GM12878 (cell line): Measurements from ENCODE around the gene DOC2B. TPM values are rescaled to one million over a fixed set of nuclear protein-coding genes. Genes with fewer than 3 reads are reported as not detected.

Experiments
- ATAC-seq: fragments of 200-7000 bp; cut with Tn5 transposase; 3 replicates; pipeline ENCODE4 v1.9.1; 2020; ENCODE audit warnings: mild to moderate bottlenecking, moderate library complexity
- BruUV-seq: library from RNA; stranded (reverse); fragments of 400-500 nt; replicated peaks from 2 replicates; lab custom pipeline; 2021; lab: Mats Ljungman, UMichigan
- CTCF ChIA-PET: fragments of 300-600 bp; sonication (Branson Sonifier 250); formaldehyde crosslinking; extraction: SDS; loops from one replicate; lab custom pipeline; 2021; ENCODE audit warnings: inconsistent platforms; lab: Yijun Ruan, JAX
- POLR2A ChIA-PET: fragments of 350-600 bp; formaldehyde crosslinking; extraction: SDS; loops from one replicate; lab custom pipeline; 2021; ENCODE audit warnings: inconsistent platforms; lab: Charles Lee
- RAD21 ChIA-PET: fragments of 300-600 bp; sonication (Branson Sonifier 250); formaldehyde crosslinking; loops from one replicate; lab custom pipeline; 2023; ENCODE audit warnings: antibody characterized with exemption; ENCODE audit not compliant: unreplicated experiment; lab: Charles Lee
- SMC1A ChIA-PET: fragments of 300-600 bp; sonication (Branson Sonifier 250); formaldehyde crosslinking; loops from one replicate; lab custom pipeline; 2023; ENCODE audit not compliant: unreplicated experiment, uncharacterized antibody; lab: Charles Lee
- DNase-seq: peaks from one replicate; pipeline ENCODE4 v3.0.0-alpha.2; 2011; ENCODE audit warnings: low read depth, low spot score
- FAIRE-seq: peaks from 3 replicates; lab custom pipeline; 2011; peaks lifted over from hg19 to GRCh38; lab: Jason Lieb, UNC
- H2AFZ ChIP-seq: 2 replicates; pipeline ENCODE4 v1.6.0; 2011; ENCODE audit warnings: low read depth, low read length, control low read depth; ENCODE audit not compliant: control insufficient read depth
- H3K27ac ChIP-seq: 2 replicates; pipeline ENCODE4 v1.5.1; 2011; ENCODE audit warnings: control low read depth; ENCODE audit not compliant: control insufficient read depth, insufficient read depth
- H3K27me3 ChIP-seq, 2 experiments: replicated peaks in 1 of 2; 2 replicates each; pipeline versions ENCODE4 v1.6.0 to v1.6.1; 2011; ENCODE audit warnings: low read length in 1 of 2; ENCODE audit not compliant: control insufficient read depth in 2 of 2, insufficient read depth in 2 of 2
- H3K36me3 ChIP-seq, 2 experiments: 2 replicates each; pipeline ENCODE4 v1.5.1; 2011; ENCODE audit warnings: low read length in 1 of 2; ENCODE audit not compliant: control insufficient read depth in 2 of 2, insufficient read depth in 2 of 2
- H3K4me1 ChIP-seq: 2 replicates; pipeline ENCODE4 v1.6.1; 2011; ENCODE audit warnings: mild to moderate bottlenecking, low read length, moderate library complexity, mixed read lengths; ENCODE audit not compliant: control insufficient read depth, insufficient read depth
- H3K4me2 ChIP-seq: 2 replicates; pipeline ENCODE4 v1.6.0; 2011; ENCODE audit warnings: control low read depth; ENCODE audit not compliant: control insufficient read depth, insufficient read depth
- H3K4me3 ChIP-seq: fragments of 200-600 bp; sonication (generic); 2 replicates; pipeline ENCODE4 v1.5.1; 2016
- H3K79me2 ChIP-seq: 2 replicates; pipeline ENCODE4 v1.6.0; 2011; ENCODE audit warnings: low read length; ENCODE audit not compliant: control insufficient read depth, insufficient read depth
- H3K9ac ChIP-seq: 2 replicates; pipeline ENCODE4 v1.8.0; 2011; ENCODE audit warnings: low read length, control low read depth, mixed read lengths; ENCODE audit not compliant: control insufficient read depth, insufficient read depth
- H3K9me3 ChIP-seq: replicated peaks from 3 replicates; pipeline ENCODE4 v1.5.1; 2011; ENCODE audit warnings: mild to moderate bottlenecking, low read length; ENCODE audit not compliant: control insufficient read depth, insufficient read depth
- H4K20me1 ChIP-seq: 2 replicates; pipeline ENCODE4 v1.6.0; 2011; ENCODE audit not compliant: control insufficient read depth, insufficient read depth
- BCL3 ChIP-seq: IDR thresholded peaks from 2 replicates; pipeline ENCODE4 v1.6.1; 2011; ENCODE audit warnings: borderline replicate concordance, low read depth, mild to moderate bottlenecking, moderate library complexity, low read length; ENCODE audit not compliant: insufficient read depth, poor library complexity, severe bottlenecking
- GATAD2B ChIP-seq: fragments of 450-650 bp; conservative IDR thresholded peaks from 2 replicates; pipeline ENCODE4 v1.6.1; 2017; ENCODE audit warnings: low read depth, mild to moderate bottlenecking, moderate library complexity
- IRF5 ChIP-seq: fragments of 450-650 bp; IDR thresholded peaks from 2 replicates; pipeline ENCODE4 v1.6.1; 2017; ENCODE audit warnings: borderline replicate concordance
- KDM1A ChIP-seq: fragments of 200-600 bp; sonication (generic); IDR thresholded peaks from 2 replicates; pipeline ENCODE4 v1.6.1; 2016; ENCODE audit warnings: borderline replicate concordance
- NBN ChIP-seq: fragments of 450-650 bp; IDR thresholded peaks from 2 replicates; pipeline ENCODE4 v1.6.1; 2016
- SP1 ChIP-seq: IDR thresholded peaks from one replicate; pipeline ENCODE4 v1.6.1; 2011; ENCODE audit warnings: low read depth, low read length
- SUPT20H ChIP-seq: IDR thresholded peaks from 2 replicates; pipeline ENCODE4 v1.6.1; 2011; ENCODE audit warnings: low read depth, mild to moderate bottlenecking, low read length, moderate library complexity, borderline replicate concordance; ENCODE audit not compliant: control insufficient read depth
- TCF3 ChIP-seq: IDR thresholded peaks from 2 replicates; pipeline ENCODE4 v1.6.1; 2012; ENCODE audit warnings: low read depth, mild to moderate bottlenecking, low read length, borderline replicate concordance; ENCODE audit not compliant: insufficient read depth
- YBX1 ChIP-seq: fragments of 450-650 bp; IDR thresholded peaks from 2 replicates; pipeline ENCODE4 v1.6.1; 2016; ENCODE audit warnings: antibody characterized with exemption
- WGBS: methylation state at CpG from one replicate; pipeline ENCODE4 v1.1.6; 2016; ENCODE audit warnings: low lambda C conversion rate; ENCODE audit not compliant: insufficient replicate concordance, insufficient coverage; ENCODE audit errors: missing lambda C conversion rate; 5-methylcytosine and 5-hydroxymethylcytosine counted together
- in situ Hi-C: fragments of 300-500 bp; cut with MboI; formaldehyde crosslinking; loops from 9 replicates; pipeline ENCODE4 v1.14.3; 2018; ENCODE audit warnings: mixed read lengths
- intact Hi-C: fragments of 100-400 bp; cut with micrococcal nuclease; formaldehyde crosslinking; loops from one replicate; pipeline ENCODE4 v1.14.2; 2022; ENCODE audit not compliant: unreplicated experiment
- polyA plus RNA-seq, 11 experiments: library from polyadenylated mRNA; depleted of rRNA in 4 of 11; unstranded in 6 of 11; stranded (reverse) in 5 of 11; fragments of >200 nt; fragmentation: Nextera tagmentation in 4 of 11; fragmentation: Illumina TruSeq in 1 of 11; extraction: Ambion mirVana in 4 of 11; extraction: Trizol in 1 of 11; gene quantifications; 1 replicate in 1 of 11; 2 replicates in 10 of 11; pipeline versions ENCODE4 v1.2.1 to v1.2.3, GENCODE V29; 2011 to 2016; ENCODE audit warnings: inconsistent platforms in 2 of 11, missing spikeins in 2 of 11, low read depth in 1 of 11
- total RNA-seq, 4 experiments: library from RNA; depleted of rRNA in 3 of 4; stranded (reverse); fragments of >200 nt in 3 of 4; fragmentation: Illumina TruSeq in 1 of 4; extraction: Trizol in 1 of 4; gene quantifications; 2 replicates each; pipeline versions ENCODE4 v1.2.1 to v1.2.3, GENCODE V29; 2013 to 2021
- TF ChIP-seq, protein P1 (sequence below): fragments of 450-650 bp; conservative IDR thresholded peaks from 2 replicates; pipeline ENCODE4 v1.6.1; 2017; ENCODE audit warnings: mild to moderate bottlenecking, moderate library complexity

The DOC2B gene
- total and polyA plus RNA-seq, 10 of the 15 experiments (the other 5 are each of a cell fraction or from before 2014, with no cell fraction given): not detected

GRCh38 chr17:149897-150584, 31.4 kb downstream of the DOC2B start:
- FAIRE-seq (no peak), ATAC-seq (no peak), DNase-seq (no peak)
- TF ChIP-seq, protein P1, sequence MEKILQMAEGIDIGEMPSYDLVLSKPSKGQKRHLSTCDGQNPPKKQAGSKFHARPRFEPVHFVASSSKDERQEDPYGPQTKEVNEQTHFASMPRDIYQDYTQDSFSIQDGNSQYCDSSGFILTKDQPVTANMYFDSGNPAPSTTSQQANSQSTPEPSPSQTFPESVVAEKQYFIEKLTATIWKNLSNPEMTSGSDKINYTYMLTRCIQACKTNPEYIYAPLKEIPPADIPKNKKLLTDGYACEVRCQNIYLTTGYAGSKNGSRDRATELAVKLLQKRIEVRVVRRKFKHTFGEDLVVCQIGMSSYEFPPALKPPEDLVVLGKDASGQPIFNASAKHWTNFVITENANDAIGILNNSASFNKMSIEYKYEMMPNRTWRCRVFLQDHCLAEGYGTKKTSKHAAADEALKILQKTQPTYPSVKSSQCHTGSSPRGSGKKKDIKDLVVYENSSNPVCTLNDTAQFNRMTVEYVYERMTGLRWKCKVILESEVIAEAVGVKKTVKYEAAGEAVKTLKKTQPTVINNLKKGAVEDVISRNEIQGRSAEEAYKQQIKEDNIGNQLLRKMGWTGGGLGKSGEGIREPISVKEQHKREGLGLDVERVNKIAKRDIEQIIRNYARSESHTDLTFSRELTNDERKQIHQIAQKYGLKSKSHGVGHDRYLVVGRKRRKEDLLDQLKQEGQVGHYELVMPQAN: no peak
- no peak for TF ChIP-seq KDM1A
- no peak for TF ChIP-seq SUPT20H
- no peak for TF ChIP-seq TCF3
- no peak for TF ChIP-seq SP1
- TF ChIP-seq NBN: no peak
- TF ChIP-seq IRF5: no peak
- TF ChIP-seq GATAD2B: no peak
- no peak for TF ChIP-seq BCL3
- TF ChIP-seq YBX1: no peak
- ChIA-PET POLR2A (no interaction called here), SMC1A (interaction anchor here (1.0 kb wide), 1 partner anchor 550 kb away, joined by 3 read pairs; no protein-coding TSS in a partner anchor), RAD21 (no interaction called here), CTCF (interaction anchor here (0.7 to 1.4 kb wide), 2 partner anchors 158 to 832 kb away, joined by 3 read pairs; no protein-coding TSS in a partner anchor)
- Histone ChIP-seq H3K36me3 (no peaks in the 10 kb centered on the region), H2AFZ (no peak overlapping the region), H3K27me3 (no peaks in the 10 kb centered on the region), H3K4me1 (no peaks in the 10 kb centered on the region), H3K9me3 (no peaks in the 10 kb centered on the region), H3K27ac (no peak overlapping the region), H3K9ac (no peak overlapping the region), H3K79me2 (no peaks in the 10 kb centered on the region), H4K20me1 (no peaks in the 10 kb centered on the region), H3K4me2 (no peak overlapping the region), H3K4me3 (no peak overlapping the region)
- intact Hi-C loops: no loop called here
- in situ Hi-C loops: no loop called here
- 19% methylated on average over 9 of the region's 9 CpGs for WGBS
- BruUV-seq: no TSS peak
